Retinal pigment epithelial cell (primary cell): ENCODE measurements around the gene HAUS8.

Source experiments
- DNase-seq: peaks from one replicate; pipeline ENCODE4 v3.0.0-alpha.2; 2010; ENCODE audit warnings: low read depth
- H3K4me3 ChIP-seq: 2 replicates; pipeline ENCODE4 v1.5.1; 2011; ENCODE audit warnings: mild to moderate bottlenecking, low read length, control low read depth, moderate library complexity
- CTCF ChIP-seq: conservative IDR thresholded peaks from 2 replicates; pipeline ENCODE4 v1.5.1; 2011; ENCODE audit warnings: low read depth, low read length, control low read depth, inconsistent platforms

Gene HAUS8

GRCh38 chr19:17073869-17074633, 1.2 kb downstream of the HAUS8 start:
- TF ChIP-seq CTCF, result no peak
- no peak for DNase-seq

GRCh38 chr19:17070912-17071311, 4.3 kb downstream of the HAUS8 start:
- no peak for DNase-seq
- no peak for TF ChIP-seq CTCF
- H3K4me3 ChIP-seq, result no peak overlapping the region

More at GRCh38 chr19:17073869-17074633, 1.2 kb downstream of the HAUS8 start:
- peak overlapping the region; percentile 90 for H3K4me3 ChIP-seq

- DNase-seq, result no peak
- no peak overlapping the region for H3K4me3 ChIP-seq
- TF ChIP-seq CTCF, result no peak
These were observed 4.8 kb downstream of the HAUS8 start for GRCh38 chr19:17070421-17070820.

GRCh38 chr19:17069193-17069592, 6.1 kb downstream of the HAUS8 start:
- no peak overlapping the region for H3K4me3 ChIP-seq
- DNase-seq, result no peak
- no peak for TF ChIP-seq CTCF

- no peak for TF ChIP-seq CTCF
These were observed 11.8 kb downstream of the HAUS8 start for GRCh38 chr19:17063428-17063827.

GRCh38 chr19:17061691-17062090, 13.6 kb downstream of the HAUS8 start:
- TF ChIP-seq CTCF, result no peak
- no peak overlapping the region for H3K4me3 ChIP-seq
- DNase-seq, result no peak

More at GRCh38 chr19:17063428-17063827, 11.8 kb downstream of the HAUS8 start:
- no peak overlapping the region for H3K4me3 ChIP-seq
- DNase-seq, result no peak

GRCh38 chr19:17061205-17061604, 14.0 kb downstream of the HAUS8 start:
- no peak for DNase-seq
- no peak overlapping the region for H3K4me3 ChIP-seq
- no peak for TF ChIP-seq CTCF
